Fibroblast of lung (primary cell): Measurements from ENCODE around the gene PMF1. TPM values are rescaled to one million over a fixed set of nuclear protein-coding genes. Genes with fewer than 3 reads are reported as not detected.

Experiments used
- DNase-seq, 2 donors: peaks; one replicate each; pipeline versions ENCODE4 v3.0.0 to v3.0.0-alpha.2; 2010; ENCODE audit warnings: low read depth in 2 of 2
- H2AFZ ChIP-seq: 2 replicates; pipeline ENCODE4 v1.5.1; 2012; ENCODE audit warnings: low read length, control low read depth, inconsistent platforms
- H3K27ac ChIP-seq: 2 replicates; pipeline ENCODE4 v1.5.1; 2011; ENCODE audit warnings: low read length, control low read depth; ENCODE audit not compliant: insufficient read depth
- H3K27me3 ChIP-seq: 2 replicates; pipeline ENCODE4 v1.5.1; 2011; ENCODE audit warnings: mild to moderate bottlenecking, low read length; ENCODE audit not compliant: control insufficient read depth, insufficient read depth
- H3K36me3 ChIP-seq: 2 replicates; pipeline ENCODE4 v1.5.1; 2011; ENCODE audit warnings: low read length; ENCODE audit not compliant: control insufficient read depth, insufficient read depth
- H3K4me1 ChIP-seq: 2 replicates; pipeline ENCODE4 v1.5.1; 2011; ENCODE audit warnings: low read length; ENCODE audit not compliant: control insufficient read depth, insufficient read depth; ENCODE audit errors: extremely low read depth
- H3K4me2 ChIP-seq: 2 replicates; pipeline ENCODE4 v1.5.1; 2011; ENCODE audit warnings: low read length, control low read depth; ENCODE audit not compliant: insufficient read depth; ENCODE audit errors: extremely low read depth
- H3K4me3 ChIP-seq, 4 experiments: fragments of 200-600 bp in 1 of 4; sonication (generic) in 1 of 4; replicated peaks in 1 of 4; 2 replicates each; pipeline ENCODE4 v1.5.1; 2011 to 2016; ENCODE audit warnings: low read length in 4 of 4, low read depth in 3 of 4, mild to moderate bottlenecking in 3 of 4, control low read depth in 2 of 4, inconsistent platforms in 1 of 4, mixed read lengths in 1 of 4; ENCODE audit not compliant: insufficient read depth in 1 of 4; ENCODE audit errors: control extremely low read depth in 1 of 4
- H3K79me2 ChIP-seq: 2 replicates; pipeline ENCODE4 v1.5.1; 2012; ENCODE audit warnings: mild to moderate bottlenecking, low read length, inconsistent platforms; ENCODE audit not compliant: control insufficient read depth, insufficient read depth
- H3K9ac ChIP-seq: 2 replicates; pipeline ENCODE4 v1.5.1; 2011; ENCODE audit warnings: mild to moderate bottlenecking, low read length, control low read depth; ENCODE audit not compliant: insufficient read depth
- H3K9me3 ChIP-seq: 2 replicates; pipeline ENCODE4 v1.5.1; 2012; ENCODE audit warnings: low read depth, low read length; ENCODE audit not compliant: control insufficient read depth, insufficient read depth
- H4K20me1 ChIP-seq: 2 replicates; pipeline ENCODE4 v1.5.1; 2011; ENCODE audit warnings: low read length; ENCODE audit not compliant: control insufficient read depth, insufficient read depth; ENCODE audit errors: extremely low read depth
- CTCF ChIP-seq, 2 donors: IDR thresholded peaks in 1 of 2; conservative IDR thresholded peaks in 1 of 2; 1 replicate in 1 of 2; 2 replicates in 1 of 2; pipeline ENCODE4 v1.5.1; 2011 to 2012; ENCODE audit warnings: low read length in 2 of 2, control low read depth in 1 of 2, inconsistent platforms in 1 of 2, low read depth in 1 of 2, mild to moderate bottlenecking in 1 of 2
- EZH2 ChIP-seq: IDR thresholded peaks from 2 replicates; pipeline ENCODE4 v1.5.1; 2012; ENCODE audit warnings: low read length, control low read depth, mild to moderate bottlenecking; ENCODE audit errors: missing control alignments
- polyA plus RNA-seq, 2 donors: library from polyadenylated mRNA; depleted of rRNA in 1 of 2; stranded (reverse) in 1 of 2; unstranded in 1 of 2; fragments of >200 nt; gene quantifications; 2 replicates each; pipeline ENCODE4 v1.2.1, GENCODE V29; 2011 to 2012; ENCODE audit warnings: missing spikeins in 1 of 2
- total RNA-seq: library from RNA; depleted of rRNA; stranded (reverse); fragments of >200 nt; gene quantifications from 2 replicates; pipeline ENCODE4 v1.2.1, GENCODE V29; 2014

The PMF1 gene
- total and polyA plus RNA-seq, 2 donors (not counting 1 experiment from before 2014, with no cell fraction given) = 24.1 to 46.8 TPM

- H3K9me3 ChIP-seq = no peaks in the 10 kb centered on the region
- H3K36me3 ChIP-seq = peaks cover 8% of the 10 kb centered on the region
- no peak overlapping the region for H3K9ac ChIP-seq
- TF ChIP-seq CTCF (conservative IDR thresholded peaks at IDR 0.05 in 1 of 2, IDR thresholded peaks at IDR 0.05 in 1 of 2; ENCODE audit: low read depth in 1 of 2, low read length in 2 of 2) (no peak), EZH2 (no peak)
- no peaks in the 10 kb centered on the region for H3K27me3 ChIP-seq
- no peaks in the 10 kb centered on the region for H4K20me1 ChIP-seq
- H3K4me1 ChIP-seq = no peaks in the 10 kb centered on the region
- no peak overlapping the region for H3K27ac ChIP-seq
- H2AFZ ChIP-seq = no peak overlapping the region
- H3K4me3 ChIP-seq = no peak overlapping the region
- no peak overlapping the region for H3K4me2 ChIP-seq
- no peaks in the 10 kb centered on the region for H3K79me2 ChIP-seq
- DNase-seq = no peak
Observed at GRCh38 chr1:156220226-156220625, 7.4 kb downstream of the PMF1 start.

GRCh38 chr1:156221986-156222692, 9.3 kb downstream of the PMF1 start:
- Histone ChIP-seq H4K20me1 (no peaks in the 10 kb centered on the region), H3K9me3 (no peaks in the 10 kb centered on the region), H3K4me3 (no peak overlapping the region), H3K9ac (no peak overlapping the region), H2AFZ (no peak overlapping the region), H3K4me1 (no peaks in the 10 kb centered on the region), H3K27me3 (no peaks in the 10 kb centered on the region), H3K79me2 (no peaks in the 10 kb centered on the region), H3K27ac (no peak overlapping the region), H3K4me2 (no peak overlapping the region), H3K36me3 (peaks cover 7% of the 10 kb centered on the region)
- DNase-seq = no peak
- no peak for TF ChIP-seq EZH2
- TF ChIP-seq CTCF (conservative IDR thresholded peaks at IDR 0.05 in 1 of 2, IDR thresholded peaks at IDR 0.05 in 1 of 2; ENCODE audit: low read depth in 1 of 2, low read length in 2 of 2) = no peak

GRCh38 chr1:156225677-156226014, 12.8 kb downstream of the PMF1 start:
- Histone ChIP-seq H3K27me3 (no peaks in the 10 kb centered on the region), H3K4me3 (no peak overlapping the region), H4K20me1 (no peaks in the 10 kb centered on the region), H3K36me3 (peaks cover 7% of the 10 kb centered on the region), H3K9me3 (no peaks in the 10 kb centered on the region), H3K27ac (no peak overlapping the region), H3K4me1 (no peaks in the 10 kb centered on the region), H2AFZ (no peak overlapping the region), H3K79me2 (no peaks in the 10 kb centered on the region), H3K9ac (no peak overlapping the region), H3K4me2 (no peak overlapping the region)
- DNase-seq = no peak
- TF ChIP-seq CTCF (conservative IDR thresholded peaks at IDR 0.05 in 1 of 2, IDR thresholded peaks at IDR 0.05 in 1 of 2; ENCODE audit: low read depth in 1 of 2, low read length in 2 of 2) (no peak), EZH2 (no peak)
